ENCODE results near the gene COL16A1.

- TF ChIP-seq POLR2AphosphoS5 (IDR thresholded peaks at IDR 0.05; ENCODE audit: low read depth, low read length) (no peak; the same call in 1 of the 2 replicates), TAF1 (IDR thresholded peaks at IDR 0.05; ENCODE audit: borderline replicate concordance, insufficient read depth, low read length) (no peak), REST (IDR thresholded peaks at IDR 0.05; ENCODE audit: insufficient read depth in 1 of 2, low read depth in 2 of 2, low read length in 2 of 2) (no peak)
These were observed 78.1 kb downstream of the COL16A1 start for GRCh38 chr1:31625561-31626222.
